DMS153 (cell line): ENCODE results near the gene UNC13D.
"Not testable (repeated sequence)": the region's sequence is repeated elsewhere in the genome, so short reads cannot be mapped to it uniquely, and the experiment has no call there.

ENCODE experiments used
- DNase-seq: peaks from one replicate; lab custom pipeline; 2025; lab: John Stamatoyannopoulos, UW

The UNC13D gene

GRCh38 chr17:75799402-75799801, 44.8 kb downstream of the UNC13D start:
- no peak for DNase-seq

DNA sequence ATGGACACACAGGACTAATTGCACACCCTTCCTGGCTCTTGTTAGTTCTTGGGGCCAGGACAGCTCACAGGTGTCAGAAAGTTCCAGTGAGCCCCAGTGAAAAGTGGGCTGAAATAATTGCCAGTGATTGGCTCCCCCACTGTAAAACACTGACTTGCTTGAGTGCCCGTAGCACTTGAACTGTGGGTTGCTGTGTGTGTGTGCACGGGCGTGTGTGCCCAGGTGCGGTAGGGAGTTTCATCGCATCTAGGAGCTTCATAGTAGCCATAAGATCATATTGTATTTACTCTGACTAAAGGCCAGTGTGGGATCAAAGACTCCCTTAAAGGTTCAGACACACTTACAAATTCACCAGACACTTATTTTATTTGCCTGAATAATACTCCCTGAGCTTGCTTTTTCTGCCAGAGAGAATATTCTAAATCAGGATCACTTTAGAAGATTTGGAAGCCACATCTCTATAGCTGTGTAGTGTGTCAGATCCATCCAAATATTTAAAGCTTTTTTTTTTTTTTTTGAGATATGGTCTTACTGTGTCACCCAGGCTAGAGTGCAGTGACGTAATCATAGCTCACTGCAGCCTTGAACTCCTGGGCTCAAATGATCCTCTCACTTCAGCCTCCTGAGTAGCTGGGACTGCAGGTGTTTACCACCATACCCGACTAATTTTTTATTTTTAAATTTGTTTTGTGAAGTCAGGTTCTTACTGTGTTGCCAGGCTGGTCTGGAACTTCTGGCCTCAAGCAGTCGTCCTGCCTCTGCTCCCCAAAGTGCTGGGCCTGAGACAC, 48.2 kb downstream of the UNC13D start:
- no peak for DNase-seq

GRCh38 chr17:75793460-75793859, 50.7 kb downstream of the UNC13D start:
- no peak for DNase-seq

DNA sequence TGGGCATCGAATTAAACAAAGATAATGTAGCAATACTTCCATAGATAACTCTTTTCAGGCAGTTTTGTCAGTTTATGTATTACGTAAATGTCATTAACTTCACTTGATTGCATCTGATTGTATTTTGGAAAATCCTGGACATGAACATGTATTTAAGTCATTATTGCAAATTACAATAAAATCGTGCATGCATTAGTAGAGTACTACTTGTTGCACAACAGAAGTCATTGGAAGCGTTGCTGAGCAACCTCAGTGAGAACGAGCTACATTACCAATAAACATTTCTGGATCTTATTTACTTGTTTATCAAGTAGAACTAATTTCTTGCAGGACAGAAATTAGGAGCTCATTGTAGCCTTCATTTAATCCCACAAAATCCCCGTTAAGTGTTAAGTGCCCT, 53.0 kb downstream of the UNC13D start:
- DNase-seq: no peak

DNA sequence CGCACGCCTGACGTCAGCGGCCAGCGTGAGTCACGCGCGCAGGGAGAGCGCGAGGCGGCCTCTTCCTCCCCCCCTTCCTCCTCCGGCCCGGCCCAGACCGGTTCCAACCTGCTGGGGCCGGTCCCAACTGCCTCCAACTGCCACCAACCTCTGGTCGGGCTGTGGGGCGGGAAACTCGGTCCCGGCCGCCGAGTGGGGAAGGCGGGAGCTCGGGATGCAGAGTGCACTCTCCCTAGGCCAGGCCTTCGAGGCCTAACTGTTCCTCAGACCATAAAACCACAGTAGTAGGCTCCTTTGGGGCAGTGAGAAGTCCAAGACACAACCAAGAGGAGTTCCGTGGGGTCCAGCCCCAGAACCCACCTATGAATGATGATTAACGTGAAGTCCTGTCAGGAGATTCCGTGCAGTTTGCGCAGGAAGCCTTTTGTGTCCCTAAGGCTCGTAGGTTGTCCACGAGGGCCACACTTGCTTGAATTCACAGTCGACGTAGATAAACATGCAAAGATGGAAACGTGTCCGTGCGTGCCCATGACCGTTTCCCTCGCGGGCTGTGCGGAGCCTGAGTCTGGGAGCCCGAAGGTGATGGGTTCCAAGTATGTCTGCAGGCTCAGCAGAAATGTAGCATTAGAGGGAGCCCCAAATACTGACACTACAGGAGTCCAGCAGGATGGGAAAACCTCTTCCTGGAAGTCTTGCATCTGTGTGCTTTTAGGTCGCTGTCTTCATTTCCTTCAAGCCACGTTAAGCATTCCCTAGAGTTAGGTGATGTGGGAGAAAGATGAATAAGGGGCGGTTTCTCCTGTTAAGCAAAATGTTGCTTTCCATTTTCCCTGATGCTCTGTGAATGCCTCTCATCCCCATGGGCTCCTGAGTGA, 59.0 kb downstream of the UNC13D start:
- peak; percentile 90 for DNase-seq

- DNase-seq: peak; percentile 99
Measured at GRCh38 chr17:75784473-75785015, 59.7 kb downstream of the UNC13D start, which contains the start of gene UNK. Gene UNK (plus strand): TSS chr17:75784806. CDS start chr17:75784881, 75 bp downstream.

DNA sequence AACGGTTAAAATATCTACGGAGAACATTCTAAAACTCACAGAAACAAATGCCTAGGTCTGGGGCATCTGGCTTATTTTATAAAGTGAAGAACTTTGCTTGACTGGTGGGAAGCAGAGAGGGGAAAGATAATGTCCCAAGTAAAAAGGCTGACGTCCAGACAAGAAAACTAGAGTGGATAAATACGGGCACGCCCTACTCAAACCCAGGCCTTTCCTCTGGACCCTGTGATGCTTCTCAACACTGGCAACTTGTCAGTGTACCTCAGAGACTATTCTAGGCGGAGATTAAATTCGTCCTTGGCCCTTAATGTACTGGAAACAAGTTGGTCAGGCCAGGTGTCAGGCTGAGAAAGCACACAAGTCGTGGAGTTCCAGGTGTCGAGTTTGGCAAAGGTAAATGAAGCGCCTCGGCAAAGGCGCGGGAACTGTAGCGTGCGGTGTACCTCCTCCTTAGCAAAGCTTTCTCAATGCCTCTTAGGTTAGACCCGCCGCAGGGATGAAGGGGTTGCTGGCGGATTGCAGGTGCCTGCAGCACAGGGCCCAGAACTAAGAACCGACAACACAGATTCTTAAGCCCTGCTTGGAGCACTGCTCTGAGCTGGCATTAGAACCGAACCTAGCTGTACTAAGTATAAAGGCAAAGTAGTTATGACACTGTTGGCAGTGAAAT, 60.3 kb downstream of the UNC13D start:
- no peak for DNase-seq

GRCh38 chr17:75783069-75783783, 61.0 kb downstream of the UNC13D start:
- DNase-seq: peak; percentile 60

- no peak for DNase-seq
Measured at GRCh38 chr17:75779987-75780889, 64.0 kb downstream of the UNC13D start.

DNA sequence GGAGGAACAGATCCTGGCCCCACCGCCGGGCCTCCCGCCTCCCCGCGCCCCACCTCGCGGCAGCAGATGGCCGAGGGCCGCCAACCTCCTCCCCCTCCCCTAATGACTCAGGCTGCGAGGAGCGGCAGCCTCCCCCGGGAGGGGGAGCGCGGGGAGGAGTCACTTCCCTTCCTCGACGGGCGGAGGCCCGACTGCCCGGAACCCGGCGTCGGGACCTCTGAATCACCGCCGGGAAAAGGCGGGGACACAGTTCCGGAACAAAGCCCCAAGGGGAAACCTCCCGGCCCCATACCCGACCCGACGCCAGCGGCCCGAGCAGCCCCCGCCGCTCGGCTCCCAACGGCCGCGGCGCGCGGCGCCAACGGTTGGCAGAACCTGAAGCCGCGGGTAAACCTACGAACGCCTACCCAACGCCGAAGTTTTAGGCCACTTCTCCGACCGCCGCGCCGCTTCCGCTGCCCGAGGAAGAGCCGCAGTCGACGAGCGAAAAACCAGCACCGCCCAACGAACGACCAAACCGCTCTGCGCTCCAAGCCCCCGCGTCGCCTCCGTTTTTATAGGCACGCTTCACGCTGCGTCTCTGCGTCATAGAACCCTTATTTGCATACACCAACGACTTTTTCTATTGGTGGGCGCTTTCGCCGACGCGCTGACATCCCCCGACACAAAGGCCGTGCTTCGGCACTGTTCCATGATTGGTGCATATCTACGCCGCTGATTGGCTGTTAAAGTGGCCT, 64.8 kb downstream of the UNC13D start:
- peak; percentile 100 for DNase-seq

DNA sequence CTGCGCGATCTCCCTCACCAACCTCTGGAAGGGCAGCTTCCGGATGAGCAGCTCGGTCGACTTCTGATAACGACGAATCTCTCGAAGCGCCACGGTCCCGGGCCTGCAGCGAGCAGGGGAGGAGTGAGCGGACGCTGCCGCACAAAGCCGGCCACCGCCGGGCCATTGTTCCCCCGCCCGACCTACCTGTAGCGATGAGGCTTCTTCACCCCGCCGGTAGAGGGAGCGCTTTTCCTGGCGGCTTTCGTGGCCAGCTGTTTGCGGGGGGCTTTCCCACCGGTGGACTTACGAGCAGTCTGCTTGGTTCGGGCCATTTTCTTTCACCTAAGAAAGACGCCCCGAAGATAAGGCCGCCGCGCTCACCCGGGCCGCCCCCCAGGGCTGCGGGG, 65.3 kb downstream of the UNC13D start:
- no peak for DNase-seq

DNA sequence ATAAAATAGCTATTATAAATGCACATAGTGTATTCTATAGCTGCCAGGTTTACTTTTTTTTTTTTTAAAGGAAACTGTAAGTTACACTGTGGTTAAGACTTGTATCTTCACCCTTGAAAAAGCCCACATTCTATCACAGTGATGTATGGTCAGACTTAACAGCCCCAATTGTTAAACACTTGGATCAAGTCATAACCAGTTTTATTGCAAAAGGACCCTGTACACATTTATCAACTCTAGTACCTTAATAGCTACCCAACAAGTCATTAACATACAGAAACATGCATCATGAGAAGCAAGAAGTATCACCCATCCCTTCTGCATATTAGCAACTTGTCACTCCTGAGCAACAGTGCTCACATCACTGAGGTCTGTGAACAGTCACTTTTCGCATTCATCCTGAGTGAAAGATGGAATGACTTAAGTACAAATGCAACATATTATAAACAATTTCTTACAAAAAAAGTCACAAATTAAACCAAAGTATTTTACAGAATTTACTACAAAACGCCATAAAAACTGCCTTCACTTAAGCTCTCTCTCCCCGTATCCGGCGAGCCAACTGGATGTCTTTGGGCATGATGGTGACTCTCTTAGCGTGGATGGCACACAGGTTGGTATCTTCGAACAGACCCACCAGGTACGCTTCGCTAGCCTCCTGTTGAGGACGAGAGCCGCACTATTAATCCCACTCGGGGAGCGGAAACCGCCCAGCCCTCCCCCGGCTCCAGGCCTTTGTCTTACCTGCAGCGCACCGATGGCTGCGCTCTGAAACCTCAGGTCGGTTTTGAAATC, 65.9 kb downstream of the UNC13D start:
- not testable (repeated sequence) for DNase-seq

DNA sequence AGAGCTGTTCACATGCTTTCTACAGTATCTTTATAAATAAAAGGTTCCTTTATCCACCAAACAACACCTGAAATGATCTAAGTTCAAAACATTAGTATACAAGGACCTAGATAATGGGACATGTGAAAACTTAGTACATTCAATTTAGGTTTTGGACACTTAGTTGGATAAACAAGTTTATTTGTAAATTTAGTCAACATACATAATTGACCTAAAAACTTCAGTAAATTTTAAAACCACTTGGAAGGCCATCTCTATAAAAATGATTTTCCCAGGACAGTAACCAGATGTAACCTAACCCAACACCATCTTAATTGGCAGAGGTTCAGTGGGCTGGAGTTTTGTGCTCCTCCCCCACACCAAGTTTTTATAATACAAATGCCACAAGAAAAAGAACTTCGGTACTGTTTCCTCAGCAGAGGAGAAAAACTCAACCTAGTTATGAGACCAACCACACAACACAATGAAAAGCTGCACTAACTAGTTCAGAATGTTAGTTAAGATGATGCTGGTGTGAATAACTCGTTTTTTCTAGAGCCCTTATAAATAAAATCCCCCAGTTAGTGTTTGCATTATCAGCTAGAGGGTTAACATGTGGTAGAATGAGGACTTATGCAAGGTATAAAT, 66.8 kb downstream of the UNC13D start:
- DNase-seq: no peak
